GM23338 (cell line): ENCODE results near the gene ENOPH1.

ENCODE experiments used
- EZH2 ChIP-seq: fragments of 200-600 bp; sonication (generic); IDR thresholded peaks from one replicate; pipeline ENCODE4 v1.8.0; 2017; ENCODE audit warnings: antibody characterized with exemption, mild to moderate bottlenecking, low read depth; ENCODE audit not compliant: unreplicated experiment
- TF ChIP-seq, protein P1 (sequence below), 2 experiments: fragments of 200-600 bp in 1 of 2; sonication (generic) in 1 of 2; conservative IDR thresholded peaks; 2 replicates each; pipeline versions ENCODE4 v1.5.1 to v1.6.1; 2016 to 2017; ENCODE audit warnings: antibody characterized with exemption in 2 of 2, low read depth in 2 of 2, mild to moderate bottlenecking in 2 of 2, moderate library complexity in 1 of 2

DNA sequence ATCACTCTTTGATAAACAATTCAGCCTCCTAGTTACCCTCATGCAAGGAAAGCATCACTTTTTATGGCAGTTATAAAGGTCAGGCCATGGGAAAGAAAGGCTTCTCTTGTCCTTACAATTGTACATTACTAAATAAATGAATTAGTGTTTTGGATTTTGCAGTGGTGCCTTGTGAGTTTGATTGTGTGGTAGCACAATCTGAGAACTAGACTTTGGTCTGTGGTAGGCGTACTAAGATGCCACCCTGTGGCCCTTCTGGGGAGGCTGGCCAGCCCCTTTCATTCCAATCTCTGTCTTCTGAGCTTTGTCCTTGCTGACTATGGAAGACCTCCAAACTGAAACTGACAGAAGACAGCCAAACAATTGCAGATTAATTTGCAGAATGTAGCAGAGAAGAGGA, 42.0 kb upstream of the ENOPH1 start:
- TF ChIP-seq, protein P1, sequence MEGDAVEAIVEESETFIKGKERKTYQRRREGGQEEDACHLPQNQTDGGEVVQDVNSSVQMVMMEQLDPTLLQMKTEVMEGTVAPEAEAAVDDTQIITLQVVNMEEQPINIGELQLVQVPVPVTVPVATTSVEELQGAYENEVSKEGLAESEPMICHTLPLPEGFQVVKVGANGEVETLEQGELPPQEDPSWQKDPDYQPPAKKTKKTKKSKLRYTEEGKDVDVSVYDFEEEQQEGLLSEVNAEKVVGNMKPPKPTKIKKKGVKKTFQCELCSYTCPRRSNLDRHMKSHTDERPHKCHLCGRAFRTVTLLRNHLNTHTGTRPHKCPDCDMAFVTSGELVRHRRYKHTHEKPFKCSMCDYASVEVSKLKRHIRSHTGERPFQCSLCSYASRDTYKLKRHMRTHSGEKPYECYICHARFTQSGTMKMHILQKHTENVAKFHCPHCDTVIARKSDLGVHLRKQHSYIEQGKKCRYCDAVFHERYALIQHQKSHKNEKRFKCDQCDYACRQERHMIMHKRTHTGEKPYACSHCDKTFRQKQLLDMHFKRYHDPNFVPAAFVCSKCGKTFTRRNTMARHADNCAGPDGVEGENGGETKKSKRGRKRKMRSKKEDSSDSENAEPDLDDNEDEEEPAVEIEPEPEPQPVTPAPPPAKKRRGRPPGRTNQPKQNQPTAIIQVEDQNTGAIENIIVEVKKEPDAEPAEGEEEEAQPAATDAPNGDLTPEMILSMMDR (conservative IDR thresholded peaks at IDR 0.05; ENCODE audit: low read depth in 2 of 2) = peak in 1 of 2 experiments; percentile 50; a peak in 2 of 4 replicates
- no peak for TF ChIP-seq EZH2
